Suprapubic skin (tissue), 4 donors: ENCODE measurements around the gene CFAP99. TPM values are rescaled to one million over a fixed set of nuclear protein-coding genes. Genes with fewer than 3 reads are reported as not detected.

Source experiments
- DNase-seq, 2 donors: peaks; one replicate each; pipeline ENCODE4 v3.0.0-alpha.2; 2019; ENCODE audit warnings: low spot score in 2 of 2
- H3K27ac ChIP-seq: fragments of 200-600 bp; sonication (generic); one replicate; pipeline ENCODE4 v1.5.1; 2019
- H3K27me3 ChIP-seq: fragments of 200-600 bp; sonication (generic); one replicate; pipeline ENCODE4 v1.5.1; 2019
- H3K36me3 ChIP-seq: fragments of 200-600 bp; sonication (generic); one replicate; pipeline ENCODE4 v1.5.1; 2019
- H3K4me1 ChIP-seq: fragments of 200-600 bp; sonication (generic); one replicate; pipeline ENCODE4 v1.5.1; 2019
- H3K4me3 ChIP-seq: fragments of 200-600 bp; sonication (generic); one replicate; pipeline ENCODE4 v1.5.1; 2019; ENCODE audit warnings: mild to moderate bottlenecking
- H3K9me3 ChIP-seq: fragments of 200-600 bp; sonication (generic); one replicate; pipeline ENCODE4 v1.5.1; 2019
- CTCF ChIP-seq, 2 donors: fragments of 200-600 bp in 1 of 2; fragments of 450-650 bp in 1 of 2; sonication (generic) in 1 of 2; IDR thresholded peaks; one replicate each; pipeline ENCODE4 v1.5.1; 2016 to 2019; ENCODE audit warnings: antibody characterized with exemption in 2 of 2, mild to moderate bottlenecking in 1 of 2, moderate library complexity in 1 of 2
- EP300 ChIP-seq: sonication (generic); formaldehyde crosslinking; IDR thresholded peaks from one replicate; pipeline ENCODE4 v1.6.1; 2017; ENCODE audit warnings: antibody characterized with exemption
- POLR2A ChIP-seq, 2 donors: fragments of 450-650 bp; IDR thresholded peaks; one replicate each; pipeline ENCODE4 v1.6.1; 2017; ENCODE audit warnings: antibody characterized with exemption in 2 of 2, mild to moderate bottlenecking in 2 of 2, moderate library complexity in 2 of 2
- POLR2AphosphoS5 ChIP-seq, 3 donors: sonication (generic); formaldehyde crosslinking; IDR thresholded peaks; one replicate each; pipeline ENCODE4 v1.6.1; 2017; ENCODE audit warnings: antibody characterized with exemption in 3 of 3
- WGBS: methylation state at CpG from one replicate; pipeline ENCODE4 v1.1.5; 2018; 5-methylcytosine and 5-hydroxymethylcytosine counted together
- total RNA-seq, 4 donors: library from RNA; depleted of rRNA; stranded (reverse); fragments of >200 nt; gene quantifications; one replicate each; pipeline ENCODE4 v1.1.0, GENCODE V29; 2016

The CFAP99 gene
- total RNA-seq, 4 donors from 2014 or later: not detected

DNA sequence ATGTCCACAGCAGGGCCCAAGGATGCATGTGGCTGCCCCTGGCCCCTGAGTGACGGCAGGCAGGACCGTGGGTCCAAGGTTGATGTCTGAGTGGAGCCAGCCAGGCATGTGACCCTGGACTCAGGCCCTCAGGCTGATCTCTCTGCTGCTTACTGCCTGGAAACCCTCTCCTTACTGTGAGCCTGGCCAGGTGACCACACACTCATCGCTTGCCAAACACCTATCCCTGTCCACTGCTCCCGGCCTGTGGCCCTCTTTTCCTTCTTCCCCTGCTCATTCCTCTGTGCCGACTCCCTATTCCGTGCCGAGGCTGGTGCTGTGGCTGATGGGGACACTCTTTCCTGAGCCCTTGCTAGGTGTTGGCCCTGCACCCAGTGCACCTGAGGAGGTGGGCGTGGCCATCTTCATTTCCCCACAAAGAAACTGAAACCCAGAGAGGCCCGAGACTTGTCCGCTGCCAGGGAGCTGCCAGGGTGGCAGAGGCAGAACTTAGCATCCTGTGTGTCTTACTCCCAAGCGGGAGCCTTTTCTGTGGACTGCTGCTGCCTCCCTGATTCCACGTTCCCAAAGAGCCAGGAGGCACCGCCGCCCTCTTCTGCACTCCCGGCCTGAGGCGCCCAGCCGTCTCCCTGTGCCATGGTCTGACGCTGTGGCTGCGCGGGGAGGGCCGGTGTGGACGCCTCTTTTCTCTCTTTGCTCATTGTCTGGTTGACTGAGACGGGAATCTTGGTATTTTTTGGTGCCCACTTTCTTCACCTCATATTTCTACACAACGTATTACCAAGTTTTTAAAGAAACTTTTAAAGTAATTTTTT is 38.9 kb downstream of the CFAP99 start:
- no peaks in the 10 kb centered on the region for H3K36me3 ChIP-seq
- no peak overlapping the region for H3K4me3 ChIP-seq
- H3K27ac ChIP-seq: no peak overlapping the region
- H3K4me1 ChIP-seq: peaks cover 8% of the 10 kb centered on the region
- WGBS: 79% methylated on average over 24 of the region's 24 CpGs
- peaks cover 12% of the 10 kb centered on the region for H3K27me3 ChIP-seq
- no peaks in the 10 kb centered on the region for H3K9me3 ChIP-seq
- DNase-seq: no peak
- TF ChIP-seq CTCF (IDR thresholded peaks at IDR 0.05) (no peak), POLR2AphosphoS5 (IDR thresholded peaks at IDR 0.05) (no peak), POLR2A (IDR thresholded peaks at IDR 0.05) (no peak)

- TF ChIP-seq POLR2AphosphoS5 (IDR thresholded peaks at IDR 0.05) (no peak), EP300 (no peak), CTCF (IDR thresholded peaks at IDR 0.05) (no peak), POLR2A (IDR thresholded peaks at IDR 0.05) (no peak)
- DNase-seq: no peak
- Histone ChIP-seq H3K9me3 (no peaks in the 10 kb centered on the region), H3K27me3 (peaks cover 12% of the 10 kb centered on the region), H3K36me3 (no peaks in the 10 kb centered on the region), H3K4me3 (no peak overlapping the region), H3K4me1 (peaks cover 14% of the 10 kb centered on the region), H3K27ac (no peak overlapping the region)
- 63% methylated on average over 18 of the region's 38 CpGs for WGBS
These were observed 40.1 kb downstream of the CFAP99 start for GRCh38 chr4:2458546-2459491.

- H3K9me3 ChIP-seq: no peaks in the 10 kb centered on the region
- no peak overlapping the region for H3K4me3 ChIP-seq
- H3K27me3 ChIP-seq: peaks cover 12% of the 10 kb centered on the region
- H3K27ac ChIP-seq: no peak overlapping the region
- peaks cover 14% of the 10 kb centered on the region for H3K4me1 ChIP-seq
- 91% methylated on average over 19 of the region's 19 CpGs for WGBS
- H3K36me3 ChIP-seq: no peaks in the 10 kb centered on the region
- no peak for DNase-seq
- TF ChIP-seq EP300: no peak
- no peak for TF ChIP-seq POLR2AphosphoS5 (IDR thresholded peaks at IDR 0.05)
- TF ChIP-seq POLR2A (IDR thresholded peaks at IDR 0.05): no peak
- no peak for TF ChIP-seq CTCF (IDR thresholded peaks at IDR 0.05)
These were observed 41.0 kb downstream of the CFAP99 start for GRCh38 chr4:2459589-2460349.

GRCh38 chr4:2461246-2461960 is 42.6 kb downstream of the CFAP99 start:
- no peak for DNase-seq
- no peak overlapping the region for H3K4me3 ChIP-seq
- H3K4me1 ChIP-seq: peaks cover 14% of the 10 kb centered on the region
- H3K9me3 ChIP-seq: no peaks in the 10 kb centered on the region
- no peaks in the 10 kb centered on the region for H3K36me3 ChIP-seq
- no peak overlapping the region for H3K27ac ChIP-seq
- WGBS: 77% methylated on average over 10 of the region's 15 CpGs
- TF ChIP-seq POLR2AphosphoS5 (IDR thresholded peaks at IDR 0.05) (no peak), POLR2A (IDR thresholded peaks at IDR 0.05) (no peak), CTCF (IDR thresholded peaks at IDR 0.05) (no peak), EP300 (no peak)
- H3K27me3 ChIP-seq: peaks cover 12% of the 10 kb centered on the region
